Panc1 (cell line): ENCODE data around the gene RCN2.
"Not testable (repeated sequence)": the region's sequence is repeated elsewhere in the genome, so short reads cannot be mapped to it uniquely, and the experiment has no call there.

ENCODE experiments used
- SIN3A ChIP-seq: IDR thresholded peaks from 2 replicates; pipeline ENCODE4 v1.6.1; 2012; ENCODE audit warnings: low read depth, mild to moderate bottlenecking, low read length, moderate library complexity, borderline replicate concordance; ENCODE audit not compliant: insufficient read depth
- TF ChIP-seq, protein P1 (sequence below): fragments of 450-650 bp; IDR thresholded peaks from 2 replicates; pipeline ENCODE4 v1.5.1; 2017; ENCODE audit warnings: mild to moderate bottlenecking

DNA sequence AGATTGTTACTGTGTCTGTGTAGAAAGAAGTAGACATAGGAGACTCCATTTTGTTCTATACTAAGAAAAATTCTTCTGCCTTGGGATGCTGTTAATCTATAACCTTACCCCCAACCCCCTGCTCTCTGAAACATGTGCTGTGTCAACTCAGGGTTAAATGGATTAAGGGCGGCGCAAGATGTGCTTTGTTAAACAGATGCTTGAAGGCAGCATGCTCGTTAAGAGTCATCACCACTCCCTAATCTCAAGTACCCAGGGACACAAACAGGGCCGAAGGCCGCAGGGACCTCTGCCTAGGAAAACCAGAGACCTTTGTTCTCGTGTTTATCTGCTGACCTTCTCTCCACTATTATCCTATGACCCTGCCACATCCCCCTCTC, 31.6 kb upstream of the RCN2 start:
- TF ChIP-seq, protein P1, sequence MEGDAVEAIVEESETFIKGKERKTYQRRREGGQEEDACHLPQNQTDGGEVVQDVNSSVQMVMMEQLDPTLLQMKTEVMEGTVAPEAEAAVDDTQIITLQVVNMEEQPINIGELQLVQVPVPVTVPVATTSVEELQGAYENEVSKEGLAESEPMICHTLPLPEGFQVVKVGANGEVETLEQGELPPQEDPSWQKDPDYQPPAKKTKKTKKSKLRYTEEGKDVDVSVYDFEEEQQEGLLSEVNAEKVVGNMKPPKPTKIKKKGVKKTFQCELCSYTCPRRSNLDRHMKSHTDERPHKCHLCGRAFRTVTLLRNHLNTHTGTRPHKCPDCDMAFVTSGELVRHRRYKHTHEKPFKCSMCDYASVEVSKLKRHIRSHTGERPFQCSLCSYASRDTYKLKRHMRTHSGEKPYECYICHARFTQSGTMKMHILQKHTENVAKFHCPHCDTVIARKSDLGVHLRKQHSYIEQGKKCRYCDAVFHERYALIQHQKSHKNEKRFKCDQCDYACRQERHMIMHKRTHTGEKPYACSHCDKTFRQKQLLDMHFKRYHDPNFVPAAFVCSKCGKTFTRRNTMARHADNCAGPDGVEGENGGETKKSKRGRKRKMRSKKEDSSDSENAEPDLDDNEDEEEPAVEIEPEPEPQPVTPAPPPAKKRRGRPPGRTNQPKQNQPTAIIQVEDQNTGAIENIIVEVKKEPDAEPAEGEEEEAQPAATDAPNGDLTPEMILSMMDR: not testable (repeated sequence)
- TF ChIP-seq SIN3A: not testable (repeated sequence)
